ENCODE results near the gene PTPRN2. TPM values are rescaled to one million over a fixed set of nuclear protein-coding genes. Genes with fewer than 3 reads are reported as not detected.

Gene PTPRN2
- total RNA-seq, 1 experiment from 2014 or later: 1.7 TPM

DNA sequence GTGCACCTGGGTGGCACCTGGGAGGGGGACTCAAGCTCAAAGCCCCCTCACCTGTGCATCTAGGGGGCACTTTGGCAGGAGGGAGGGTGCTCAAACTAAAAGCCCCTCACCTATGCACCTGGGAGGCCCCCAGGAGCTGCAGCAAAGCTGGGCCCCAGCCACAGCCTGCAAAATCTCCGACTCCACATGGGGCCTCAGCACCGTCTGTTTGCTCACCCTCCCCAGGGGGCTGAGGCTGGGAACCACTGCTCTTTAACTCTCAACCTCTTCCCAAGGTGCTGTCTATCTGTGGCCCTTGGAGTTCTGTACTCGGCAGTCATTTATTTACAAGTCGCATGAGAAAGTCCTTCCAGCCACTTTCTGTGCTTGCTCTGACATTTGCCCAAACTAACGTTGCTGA, 792.4 kb downstream of the PTPRN2 start:
- Histone ChIP-seq H3K4me3 (ENCODE audit: low read length) (no peak overlapping the region), H3K9me3 (ENCODE audit: low read length) (no peaks in the 10 kb centered on the region), H3K27ac (ENCODE audit: low read length) (no peak overlapping the region), H3K27me3 (ENCODE audit: low read length) (no peaks in the 10 kb centered on the region), H3K36me3 (ENCODE audit: insufficient read depth, low read length) (no peaks in the 10 kb centered on the region), H4K20me1 (ENCODE audit: insufficient read depth, low read depth, low read length) (no peaks in the 10 kb centered on the region), H3K9me2 (replicated peaks; ENCODE audit: insufficient read depth, low read length) (no peaks in the 10 kb centered on the region), H3K4me2 (ENCODE audit: low read depth, low read length, poor library complexity, severe bottlenecking) (no peak overlapping the region), H3K79me2 (ENCODE audit: low read length) (no peaks in the 10 kb centered on the region), H2AFZ (ENCODE audit: low read length) (no peak overlapping the region), H3K4me1 (ENCODE audit: low read length) (no peaks in the 10 kb centered on the region), H3K9ac (ENCODE audit: low read length) (no peak overlapping the region)
- DNase-seq: no peak

DNA sequence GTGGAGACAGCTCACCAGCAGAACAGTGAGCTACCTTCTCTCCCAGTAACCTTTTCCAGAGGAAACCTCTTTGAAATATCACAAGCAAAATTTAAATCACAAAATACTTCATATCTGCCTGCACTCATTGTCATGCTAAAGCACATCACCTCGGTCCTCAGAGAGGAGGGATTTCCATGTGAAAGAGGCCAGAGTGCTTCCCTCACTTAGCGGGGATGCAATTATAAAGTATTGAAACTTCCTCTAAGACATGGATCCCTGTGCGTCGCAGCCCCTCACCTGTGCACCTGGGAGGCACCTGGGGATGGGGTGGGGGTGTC, 792.9 kb downstream of the PTPRN2 start:
- H4K20me1 ChIP-seq (ENCODE audit: insufficient read depth, low read depth, low read length): no peaks in the 10 kb centered on the region
- H3K9me2 ChIP-seq (replicated peaks; ENCODE audit: insufficient read depth, low read length): no peaks in the 10 kb centered on the region

GRCh38 chr7:157793973-157794745, 793.5 kb downstream of the PTPRN2 start:
- Histone ChIP-seq H3K4me1 (ENCODE audit: low read length) (no peaks in the 10 kb centered on the region), H3K9me2 (replicated peaks; ENCODE audit: insufficient read depth, low read length) (no peaks in the 10 kb centered on the region), H3K4me2 (ENCODE audit: low read depth, low read length, poor library complexity, severe bottlenecking) (no peak overlapping the region), H3K9ac (ENCODE audit: low read length) (no peak overlapping the region), H3K9me3 (ENCODE audit: low read length) (no peaks in the 10 kb centered on the region), H3K27me3 (ENCODE audit: low read length) (no peaks in the 10 kb centered on the region), H3K27ac (ENCODE audit: low read length) (no peak overlapping the region), H4K20me1 (ENCODE audit: insufficient read depth, low read depth, low read length) (no peaks in the 10 kb centered on the region), H3K36me3 (ENCODE audit: insufficient read depth, low read length) (no peaks in the 10 kb centered on the region), H3K79me2 (ENCODE audit: low read length) (no peaks in the 10 kb centered on the region), H2AFZ (ENCODE audit: low read length) (no peak overlapping the region), H3K4me3 (ENCODE audit: low read length) (no peak overlapping the region)
- DNase-seq: no peak

More for the DNA sequence above, 792.9 kb downstream of the PTPRN2 start:
- H3K27me3 ChIP-seq (ENCODE audit: low read length): no peaks in the 10 kb centered on the region
- no peak for DNase-seq
- H3K36me3 ChIP-seq (ENCODE audit: insufficient read depth, low read length): no peaks in the 10 kb centered on the region
- no peaks in the 10 kb centered on the region for H3K9me3 ChIP-seq (ENCODE audit: low read length)
- no peak overlapping the region for H2AFZ ChIP-seq (ENCODE audit: low read length)
- H3K4me1 ChIP-seq (ENCODE audit: low read length): no peaks in the 10 kb centered on the region
- no peak overlapping the region for H3K4me2 ChIP-seq (ENCODE audit: low read depth, low read length, poor library complexity, severe bottlenecking)
- no peak overlapping the region for H3K4me3 ChIP-seq (ENCODE audit: low read length)
- H3K9ac ChIP-seq (ENCODE audit: low read length): no peak overlapping the region
- H3K79me2 ChIP-seq (ENCODE audit: low read length): no peaks in the 10 kb centered on the region
- no peak overlapping the region for H3K27ac ChIP-seq (ENCODE audit: low read length)

DNA sequence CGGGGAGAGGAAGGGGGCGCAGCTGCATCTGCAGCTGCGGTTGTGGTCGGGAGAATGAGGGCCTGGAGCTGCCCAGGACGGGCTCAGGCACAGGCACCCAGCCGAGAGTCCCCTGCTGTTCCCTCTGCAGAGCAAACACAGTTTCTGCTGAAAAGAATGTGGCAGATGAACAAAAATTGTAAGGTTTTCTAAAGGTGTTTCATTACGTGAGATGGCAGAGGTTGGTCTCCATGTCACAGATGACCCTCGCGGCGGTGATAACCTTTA, 794.6 kb downstream of the PTPRN2 start:
- Histone ChIP-seq H2AFZ (ENCODE audit: low read length) (no peak overlapping the region), H3K4me3 (ENCODE audit: low read length) (no peak overlapping the region), H3K79me2 (ENCODE audit: low read length) (no peaks in the 10 kb centered on the region), H3K9me3 (ENCODE audit: low read length) (no peaks in the 10 kb centered on the region), H3K9me2 (replicated peaks; ENCODE audit: insufficient read depth, low read length) (no peaks in the 10 kb centered on the region), H3K4me2 (ENCODE audit: low read depth, low read length, poor library complexity, severe bottlenecking) (no peak overlapping the region), H3K9ac (ENCODE audit: low read length) (no peak overlapping the region), H3K4me1 (ENCODE audit: low read length) (no peaks in the 10 kb centered on the region), H3K27ac (ENCODE audit: low read length) (no peak overlapping the region), H4K20me1 (ENCODE audit: insufficient read depth, low read depth, low read length) (no peaks in the 10 kb centered on the region), H3K36me3 (ENCODE audit: insufficient read depth, low read length) (no peaks in the 10 kb centered on the region), H3K27me3 (ENCODE audit: low read length) (no peaks in the 10 kb centered on the region)
- DNase-seq: no peak

DNA sequence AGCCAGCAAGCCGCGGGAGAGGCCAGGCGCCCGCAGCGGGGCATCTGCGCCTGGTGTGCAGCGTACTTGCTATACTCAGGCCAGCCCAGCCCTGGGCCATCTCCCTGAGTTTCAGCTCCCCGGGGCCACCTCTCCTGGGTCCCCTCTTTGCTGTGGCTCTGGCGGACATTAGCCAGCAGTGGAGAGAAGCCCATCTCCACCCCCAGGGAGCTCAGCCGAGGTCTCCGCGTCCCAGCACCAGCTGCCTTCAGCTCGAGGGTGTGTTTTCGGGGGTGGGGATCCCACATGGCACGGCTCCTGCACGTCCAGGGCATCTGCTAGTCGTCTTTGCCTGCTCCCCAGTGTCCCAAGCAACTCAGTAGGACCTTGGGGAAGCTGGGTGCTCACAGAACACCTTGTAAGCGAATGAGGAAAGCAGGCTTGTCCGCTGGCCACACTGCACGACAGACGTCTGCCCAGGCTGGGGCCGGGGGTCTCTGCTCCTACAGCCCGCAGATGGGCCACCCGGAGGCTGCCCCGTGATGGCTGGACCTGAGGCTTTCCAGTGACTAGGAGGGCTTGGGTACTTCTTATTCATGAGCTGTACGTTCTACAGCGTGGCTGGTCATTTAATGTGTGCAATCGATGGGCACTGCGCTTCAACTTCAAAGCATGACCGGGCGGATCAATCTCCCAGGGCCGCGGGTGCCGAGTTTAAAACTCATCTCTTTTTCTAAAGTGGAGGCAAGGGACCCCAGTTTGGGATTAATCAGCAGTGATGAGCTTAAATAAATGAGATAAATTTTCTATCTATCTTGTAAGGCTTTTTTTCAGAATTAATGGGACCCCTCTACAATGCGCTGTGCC, 795.2 kb downstream of the PTPRN2 start:
- Histone ChIP-seq H3K27ac (ENCODE audit: low read length) (no peak overlapping the region), H3K27me3 (ENCODE audit: low read length) (no peaks in the 10 kb centered on the region), H3K9ac (ENCODE audit: low read length) (no peak overlapping the region), H4K20me1 (ENCODE audit: insufficient read depth, low read depth, low read length) (no peaks in the 10 kb centered on the region), H3K4me1 (ENCODE audit: low read length) (no peaks in the 10 kb centered on the region), H3K9me3 (ENCODE audit: low read length) (no peaks in the 10 kb centered on the region), H3K4me2 (ENCODE audit: low read depth, low read length, poor library complexity, severe bottlenecking) (no peak overlapping the region), H3K9me2 (replicated peaks; ENCODE audit: insufficient read depth, low read length) (no peaks in the 10 kb centered on the region), H3K79me2 (ENCODE audit: low read length) (no peaks in the 10 kb centered on the region), H3K36me3 (ENCODE audit: insufficient read depth, low read length) (no peaks in the 10 kb centered on the region), H2AFZ (ENCODE audit: low read length) (no peak overlapping the region), H3K4me3 (ENCODE audit: low read length) (no peak overlapping the region)
- no peak for DNase-seq

DNA sequence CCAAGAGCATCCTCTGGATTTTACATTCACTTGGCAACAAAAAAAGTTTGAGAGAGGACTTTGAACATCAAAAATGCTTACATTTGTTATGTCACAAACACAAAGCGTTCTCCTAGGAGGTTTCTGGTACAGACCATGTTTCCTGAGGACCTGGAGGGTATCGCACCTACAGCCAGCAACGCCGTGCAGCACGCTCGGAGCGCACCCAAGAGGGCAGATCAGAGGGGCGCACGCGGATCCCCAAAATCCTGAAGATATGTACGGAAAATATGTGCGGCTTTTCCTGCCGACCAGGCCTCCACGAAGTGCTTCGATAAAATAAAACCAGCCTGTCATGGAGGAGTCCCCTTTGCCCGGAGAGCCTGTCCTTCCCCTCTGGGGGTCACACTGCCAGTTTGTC, 796.0 kb downstream of the PTPRN2 start:
- no peaks in the 10 kb centered on the region for H4K20me1 ChIP-seq (ENCODE audit: insufficient read depth, low read depth, low read length)
- H2AFZ ChIP-seq (ENCODE audit: low read length): no peak overlapping the region
- no peak overlapping the region for H3K4me3 ChIP-seq (ENCODE audit: low read length)
- no peak overlapping the region for H3K9ac ChIP-seq (ENCODE audit: low read length)
- H3K9me2 ChIP-seq (replicated peaks; ENCODE audit: insufficient read depth, low read length): no peaks in the 10 kb centered on the region
- no peaks in the 10 kb centered on the region for H3K4me1 ChIP-seq (ENCODE audit: low read length)
- no peaks in the 10 kb centered on the region for H3K9me3 ChIP-seq (ENCODE audit: low read length)
- no peaks in the 10 kb centered on the region for H3K79me2 ChIP-seq (ENCODE audit: low read length)
- no peak overlapping the region for H3K4me2 ChIP-seq (ENCODE audit: low read depth, low read length, poor library complexity, severe bottlenecking)
- no peak for DNase-seq
- H3K27ac ChIP-seq (ENCODE audit: low read length): no peak overlapping the region
- H3K27me3 ChIP-seq (ENCODE audit: low read length): no peaks in the 10 kb centered on the region
- no peaks in the 10 kb centered on the region for H3K36me3 ChIP-seq (ENCODE audit: insufficient read depth, low read length)

DNA sequence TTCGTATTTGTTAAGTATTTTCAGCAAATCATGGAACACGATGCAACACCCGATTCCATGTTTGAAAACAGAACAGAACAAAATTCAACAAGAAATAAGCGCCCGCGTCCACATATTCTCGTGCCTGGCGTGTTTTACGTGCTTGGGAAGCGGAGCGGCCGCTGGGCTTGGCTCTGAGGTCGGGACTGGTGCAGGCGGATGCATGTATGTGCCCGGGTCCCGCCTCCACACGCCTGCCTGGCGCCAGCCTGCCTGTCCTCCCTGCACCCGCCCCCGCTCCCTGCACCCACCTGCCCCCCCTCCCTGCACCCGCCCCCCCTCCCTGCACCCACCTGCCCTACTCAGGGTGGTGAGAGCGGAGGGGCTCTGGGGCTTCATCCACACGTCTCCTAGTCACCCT, 796.4 kb downstream of the PTPRN2 start:
- no peak overlapping the region for H3K4me3 ChIP-seq (ENCODE audit: low read length)
- no peaks in the 10 kb centered on the region for H3K36me3 ChIP-seq (ENCODE audit: insufficient read depth, low read length)
- no peak overlapping the region for H3K4me2 ChIP-seq (ENCODE audit: low read depth, low read length, poor library complexity, severe bottlenecking)
- H3K79me2 ChIP-seq (ENCODE audit: low read length): no peaks in the 10 kb centered on the region
- H3K9me2 ChIP-seq (replicated peaks; ENCODE audit: insufficient read depth, low read length): no peaks in the 10 kb centered on the region
- H4K20me1 ChIP-seq (ENCODE audit: insufficient read depth, low read depth, low read length): no peaks in the 10 kb centered on the region
- H3K27me3 ChIP-seq (ENCODE audit: low read length): no peaks in the 10 kb centered on the region
- DNase-seq: no peak
- no peak overlapping the region for H3K9ac ChIP-seq (ENCODE audit: low read length)
- H3K9me3 ChIP-seq (ENCODE audit: low read length): no peaks in the 10 kb centered on the region
- H3K27ac ChIP-seq (ENCODE audit: low read length): no peak overlapping the region
- no peak overlapping the region for H2AFZ ChIP-seq (ENCODE audit: low read length)
- no peaks in the 10 kb centered on the region for H3K4me1 ChIP-seq (ENCODE audit: low read length)

- Histone ChIP-seq H3K4me1 (ENCODE audit: low read length) (no peaks in the 10 kb centered on the region), H3K4me2 (ENCODE audit: low read depth, low read length, poor library complexity, severe bottlenecking) (no peak overlapping the region), H3K4me3 (ENCODE audit: low read length) (no peak overlapping the region), H2AFZ (ENCODE audit: low read length) (no peak overlapping the region), H3K79me2 (ENCODE audit: low read length) (no peaks in the 10 kb centered on the region), H4K20me1 (ENCODE audit: insufficient read depth, low read depth, low read length) (no peaks in the 10 kb centered on the region), H3K27me3 (ENCODE audit: low read length) (no peaks in the 10 kb centered on the region), H3K9me3 (ENCODE audit: low read length) (no peaks in the 10 kb centered on the region), H3K9me2 (replicated peaks; ENCODE audit: insufficient read depth, low read length) (no peaks in the 10 kb centered on the region), H3K36me3 (ENCODE audit: insufficient read depth, low read length) (no peaks in the 10 kb centered on the region), H3K9ac (ENCODE audit: low read length) (no peak overlapping the region), H3K27ac (ENCODE audit: low read length) (no peak overlapping the region)
- no peak for DNase-seq
Measured at GRCh38 chr7:157789942-157790341, 797.7 kb downstream of the PTPRN2 start.
